ENCODE measurements around the gene SDCCAG8.

The SDCCAG8 gene

GRCh38 chr1:243230914-243231313, 24.9 kb upstream of the SDCCAG8 start (continued):
- TF ChIP-seq ZNF658 (tag by site-specific recombination; IDR thresholded peaks at IDR 0.05) (no peak), ZFP37 (tag by site-specific recombination; IDR thresholded peaks at IDR 0.05) (0 out of 2 replicates have a peak, but pooled peaks have one; percentile 57), ZNF302 (tag by site-specific recombination; IDR thresholded peaks at IDR 0.05; ENCODE audit: low read depth) (no peak), ZNF580 (tag by site-specific recombination; IDR thresholded peaks at IDR 0.05) (peak; percentile 51; the same call in 1 of the 2 replicates)

- no peak overlapping the region for H3K4me3 ChIP-seq (ENCODE audit: low read depth, low read length)
- CTCF ChIA-PET = interaction anchor here (1.1 kb wide), 1 partner anchor 17 kb away, joined by 4 read pairs; no protein-coding TSS in a partner anchor
- POLR2A ChIA-PET = interaction anchor here (2.0 kb wide), 1 partner anchor 21 kb away, joined by 7 read pairs; the partner anchor contains the start of genes CEP170 and SDCCAG8
- H3K9me3 ChIP-seq (ENCODE audit: control insufficient read depth, insufficient read depth, low read depth, low read length) = no peaks in the 10 kb centered on the region
- TF ChIP-seq ZNF223 (tag by site-specific recombination; IDR thresholded peaks at IDR 0.05) (no peak), BCL11B (tag by site-specific recombination; IDR thresholded peaks at IDR 0.05; ENCODE audit: low read depth) (no peak), ZNF645 (tag by site-specific recombination; IDR thresholded peaks at IDR 0.05) (no peak), ZBTB7A (tag by site-specific recombination; IDR thresholded peaks at IDR 0.05; ENCODE audit: low read depth) (no peak), ZNF18 (tag by site-specific recombination; IDR thresholded peaks at IDR 0.05) (no peak), ZNF626 (tag by site-specific recombination; IDR thresholded peaks at IDR 0.05) (no peak), SCRT2 (tag by site-specific recombination; IDR thresholded peaks at IDR 0.05) (no peak), AEBP2 (tag by site-specific recombination; IDR thresholded peaks at IDR 0.05; ENCODE audit: borderline replicate concordance) (no peak), ZNF449 (tag by site-specific recombination; IDR thresholded peaks at IDR 0.05) (no peak), ZBTB21 (tag by site-specific recombination; IDR thresholded peaks at IDR 0.05) (no peak)
- H3K36me3 ChIP-seq (ENCODE audit: control insufficient read depth in 2 of 2, insufficient read depth in 1 of 2, low read length in 2 of 2) = no peaks in the 10 kb centered on the region
- no peak overlapping the region for H3K27ac ChIP-seq (ENCODE audit: extremely low read depth, low read depth, low read length)
- peaks cover 23% of the 10 kb centered on the region for H3K4me1 ChIP-seq (ENCODE audit: control insufficient read depth, insufficient read depth, low read length)
Measured at GRCh38 chr1:243233908-243234307, 21.9 kb upstream of the SDCCAG8 start.

GRCh38 chr1:243234978-243235647, 20.7 kb upstream of the SDCCAG8 start:
- Histone ChIP-seq H3K36me3 (ENCODE audit: control insufficient read depth in 2 of 2, insufficient read depth in 1 of 2, low read length in 2 of 2) (no peaks in the 10 kb centered on the region), H3K9me3 (ENCODE audit: control insufficient read depth, insufficient read depth, low read depth, low read length) (no peaks in the 10 kb centered on the region), H3K4me1 (ENCODE audit: control insufficient read depth, insufficient read depth, low read length) (peaks cover 23% of the 10 kb centered on the region), H3K27ac (ENCODE audit: extremely low read depth, low read depth, low read length) (no peak overlapping the region), H3K4me3 (ENCODE audit: low read depth, low read length) (no peak overlapping the region)
- ChIA-PET CTCF (interaction anchor here (0.5 to 0.6 kb wide), 2 partner anchors 109 to 849 kb away, joined by 4 read pairs; no protein-coding TSS in a partner anchor), POLR2A (interaction anchor here (1.2 to 2.0 kb wide), 2 partner anchors 18 to 20 kb away, joined by 4 to 7 read pairs; partner anchors contain the start of genes CEP170 and SDCCAG8)
- TF ChIP-seq PRDM6 (tag by site-specific recombination; IDR thresholded peaks at IDR 0.05) (peak; percentile 91), PRDM10 (tag by site-specific recombination; IDR thresholded peaks at IDR 0.05) (peak; percentile 96), ZNF133 (tag by site-specific recombination; IDR thresholded peaks at IDR 0.05) (no peak), ZNF664 (tag by site-specific recombination; IDR thresholded peaks at IDR 0.05) (peak; percentile 95)

All from HEK293 (cell line).